Caco-2 (cell line): ENCODE data around the gene ARID1A. TPM values are rescaled to one million over a fixed set of nuclear protein-coding genes. Genes with fewer than 3 reads are reported as not detected.
"Not testable (repeated sequence)": the region's sequence is repeated elsewhere in the genome, so short reads cannot be mapped to it uniquely, and the experiment has no call there.

Source experiments
- Bru-seq: library from RNA; stranded (reverse); fragments of 400-500 nt; gene quantifications from one replicate; lab custom pipeline; 2021; lab: Mats Ljungman, UMichigan
- BruChase-seq, 2 experiments: library from RNA; stranded (reverse); fragments of 400-500 nt; gene quantifications; one replicate each; lab custom pipeline; 2021; lab: Mats Ljungman, UMichigan
- BruUV-seq: library from RNA; stranded (reverse); fragments of 400-500 nt; replicated peaks from 2 replicates; lab custom pipeline; 2021; lab: Mats Ljungman, UMichigan
- CTCF ChIA-PET: fragments of 300-600 bp; sonication (Branson Sonifier 250); formaldehyde crosslinking; loops from one replicate; lab custom pipeline; 2022; ENCODE audit warnings: antibody characterized with exemption; lab: Charles Lee
- POLR2A ChIA-PET: fragments of 300-600 bp; sonication (Branson Sonifier 250); formaldehyde crosslinking; loops from one replicate; lab custom pipeline; 2022; ENCODE audit warnings: antibody characterized with exemption; lab: Charles Lee
- DNase-seq, 2 experiments: peaks; one replicate each; pipeline versions ENCODE4 v3.0.0 to v3.0.0-alpha.2; 2020 to 2022
- H3K27me3 ChIP-seq: replicated peaks from 2 replicates; pipeline ENCODE4 v1.6.0; 2011; ENCODE audit warnings: low read length; ENCODE audit not compliant: control insufficient read depth, insufficient read depth
- H3K36me3 ChIP-seq: 2 replicates; pipeline ENCODE4 v1.5.1; 2011; ENCODE audit warnings: low read length; ENCODE audit not compliant: control insufficient read depth, insufficient read depth
- H3K4me1 ChIP-seq: fragments of 250-450 bp; sonication (Bioruptor Pico); 2 replicates; pipeline ENCODE4 v1.5.1; 2020; ENCODE audit warnings: mild to moderate bottlenecking
- H3K4me3 ChIP-seq: 2 replicates; pipeline ENCODE4 v1.5.1; 2011; ENCODE audit warnings: low read depth, mild to moderate bottlenecking, control low read depth, low read length
- H3K9me3 ChIP-seq: fragments of 250-450 bp; sonication (Bioruptor Pico); 2 replicates; pipeline ENCODE4 v1.5.1; 2020; ENCODE audit warnings: mild to moderate bottlenecking, moderate library complexity
- H3K27ac Mint-ChIP-seq: one replicate; pipeline ENCODE4 v1.8.0; 2022; ENCODE audit warnings: mixed read lengths; ENCODE audit not compliant: unreplicated experiment
- H3K27me3 Mint-ChIP-seq: one replicate; pipeline ENCODE4 v1.8.0; 2022; ENCODE audit warnings: mixed read lengths; ENCODE audit not compliant: insufficient read depth, unreplicated experiment
- H3K36me3 Mint-ChIP-seq: one replicate; pipeline ENCODE4 v1.8.0; 2022; ENCODE audit warnings: mild to moderate bottlenecking, mixed read lengths; ENCODE audit not compliant: insufficient read depth, unreplicated experiment
- H3K4me1 Mint-ChIP-seq: one replicate; pipeline ENCODE4 v1.8.0; 2022; ENCODE audit warnings: low read depth, mixed read lengths; ENCODE audit not compliant: unreplicated experiment
- H3K4me3 Mint-ChIP-seq: one replicate; pipeline ENCODE4 v1.8.0; 2022; ENCODE audit warnings: mild to moderate bottlenecking, moderate library complexity, mixed read lengths; ENCODE audit not compliant: unreplicated experiment
- H3K9me3 Mint-ChIP-seq: one replicate; pipeline ENCODE4 v1.8.0; 2022; ENCODE audit warnings: mixed read lengths; ENCODE audit not compliant: unreplicated experiment
- intact Hi-C: fragments of 100-400 bp; cut with micrococcal nuclease; formaldehyde crosslinking; loops from one replicate; pipeline ENCODE4 v1.10.0; 2022; ENCODE audit not compliant: unreplicated experiment
- long read RNA-seq: library from polyadenylated mRNA; stranded (forward); transcript quantifications from one replicate; pipeline ENCODE4 v2.0.0, GENCODE V29; 2022
- total RNA-seq: library from RNA; stranded (reverse); gene quantifications from 2 replicates; pipeline ENCODE4 v1.2.3, GENCODE V29; 2022
- TF ChIP-seq, protein P1 (sequence below), 2 experiments: fragments of 200-600 bp in 1 of 2; IDR thresholded peaks; 1 replicate in 1 of 2; 2 replicates in 1 of 2; pipeline versions ENCODE4 v1.5.1 to v1.8.0; 2011 to 2022; ENCODE audit warnings: antibody characterized with exemption in 1 of 2, control low read depth in 1 of 2, inconsistent platforms in 1 of 2, low read depth in 1 of 2, low read length in 1 of 2, mild to moderate bottlenecking in 1 of 2, moderate library complexity in 1 of 2; ENCODE audit not compliant: insufficient read depth in 1 of 2, severe bottlenecking in 1 of 2, unreplicated experiment in 1 of 2

ARID1A gene
- total RNA-seq (66.5 and 73.3 TPM in 2 replicates), Bru-seq, nascent RNA (percentile 91 among the genes with signal in this experiment), BruChase-seq, experiment 1, labeled RNA remaining after a 2-hour chase (percentile 92 among the genes with signal in this experiment), BruChase-seq, experiment 2, labeled RNA remaining after a 6-hour chase (percentile 88 among the genes with signal in this experiment)
- long read RNA-seq, full-length matches to known transcripts = 49 of 84 reads
- long read RNA-seq, partial matches to known transcripts = 29 of 84 reads
- long read RNA-seq, other reads (novel, unspliced or antisense) = 6 of 84 reads

DNA sequence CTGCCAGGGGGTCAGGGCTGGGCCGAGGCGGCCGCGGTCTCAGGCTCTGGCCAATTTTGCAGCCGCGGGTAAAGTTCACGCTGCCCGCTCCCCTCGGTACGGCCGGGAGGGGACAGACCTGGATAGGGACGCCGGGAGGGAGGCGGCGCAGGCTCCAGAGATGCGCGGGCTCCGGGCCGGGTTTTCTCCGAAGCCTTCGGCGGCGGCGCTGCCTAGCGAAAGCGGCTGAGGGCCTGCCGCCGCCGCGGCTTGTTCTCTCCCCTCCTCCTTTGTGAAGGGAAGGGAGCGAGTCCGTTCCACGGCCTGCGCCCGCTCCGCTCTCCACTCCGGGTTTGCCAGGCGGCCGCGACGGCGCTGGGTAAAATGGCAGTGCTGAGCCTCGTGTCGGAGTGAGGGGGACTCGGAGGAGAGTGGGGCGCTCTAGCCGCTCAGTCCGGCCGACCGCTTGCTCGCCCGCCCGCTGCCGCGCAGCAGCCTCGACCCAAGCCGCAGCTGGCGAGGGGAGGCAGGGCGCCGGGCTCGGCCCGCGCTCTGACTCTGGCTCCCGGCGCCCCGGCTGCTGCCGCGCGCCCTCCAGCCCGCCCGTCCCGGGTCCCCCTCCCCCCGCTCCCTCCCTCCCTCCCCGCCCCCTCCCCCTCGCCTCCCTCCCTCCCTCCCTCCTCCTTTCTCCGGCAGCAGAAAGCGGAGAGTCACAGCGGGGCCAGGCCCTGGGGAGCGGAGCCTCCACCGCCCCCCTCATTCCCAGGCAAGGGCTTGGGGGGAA lies at the start of gene ARID1A:
Gene ARID1A, plus strand, starts transcription at position 660 of the 763 bp plus-strand sequence. CDS start 389 bp downstream, outside the sequence.
- Mint-ChIP-seq H3K27ac (peak within 1 kb of the TSS; percentile 97), H3K27me3 (no peaks in the 10 kb centered on the region), H3K9me3 (no peaks in the 10 kb centered on the region), H3K36me3 (peaks cover 35% of the 10 kb centered on the region), H3K4me3 (no peak within 1 kb of the TSS), H3K4me1 (peaks cover 17% of the 10 kb centered on the region)
- POLR2A ChIA-PET = no interaction called here
- no TSS peak for BruUV-seq
- TF ChIP-seq, protein P1, sequence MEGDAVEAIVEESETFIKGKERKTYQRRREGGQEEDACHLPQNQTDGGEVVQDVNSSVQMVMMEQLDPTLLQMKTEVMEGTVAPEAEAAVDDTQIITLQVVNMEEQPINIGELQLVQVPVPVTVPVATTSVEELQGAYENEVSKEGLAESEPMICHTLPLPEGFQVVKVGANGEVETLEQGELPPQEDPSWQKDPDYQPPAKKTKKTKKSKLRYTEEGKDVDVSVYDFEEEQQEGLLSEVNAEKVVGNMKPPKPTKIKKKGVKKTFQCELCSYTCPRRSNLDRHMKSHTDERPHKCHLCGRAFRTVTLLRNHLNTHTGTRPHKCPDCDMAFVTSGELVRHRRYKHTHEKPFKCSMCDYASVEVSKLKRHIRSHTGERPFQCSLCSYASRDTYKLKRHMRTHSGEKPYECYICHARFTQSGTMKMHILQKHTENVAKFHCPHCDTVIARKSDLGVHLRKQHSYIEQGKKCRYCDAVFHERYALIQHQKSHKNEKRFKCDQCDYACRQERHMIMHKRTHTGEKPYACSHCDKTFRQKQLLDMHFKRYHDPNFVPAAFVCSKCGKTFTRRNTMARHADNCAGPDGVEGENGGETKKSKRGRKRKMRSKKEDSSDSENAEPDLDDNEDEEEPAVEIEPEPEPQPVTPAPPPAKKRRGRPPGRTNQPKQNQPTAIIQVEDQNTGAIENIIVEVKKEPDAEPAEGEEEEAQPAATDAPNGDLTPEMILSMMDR (IDR thresholded peaks at IDR 0.05; ENCODE audit: insufficient read depth in 1 of 2, low read depth in 1 of 2, low read length in 1 of 2, severe bottlenecking in 1 of 2, unreplicated experiment in 1 of 2) = peak in 1 of 2 experiments; percentile 25
- no peaks in the 10 kb centered on the region for H3K27me3 ChIP-seq
- peak within 1 kb of the TSS; percentile 73 for H3K4me3 ChIP-seq
- intact Hi-C loops = loop anchor here (5.0 to 10.0 kb wide), 2 partner anchors 169 to 297 kb away; partner anchors contain the start of genes SFN and TRNP1
- peaks cover 41% of the 10 kb centered on the region for H3K4me1 ChIP-seq
- CTCF ChIA-PET = interaction anchor here (1.4 kb wide), 1 partner anchor 93 kb away, joined by 3 read pairs; the partner anchor contains the start of gene PIGV
- peak; percentile 95 to 96 for DNase-seq
- H3K36me3 ChIP-seq = no peaks in the 10 kb centered on the region
- H3K9me3 ChIP-seq = no peaks in the 10 kb centered on the region

DNA sequence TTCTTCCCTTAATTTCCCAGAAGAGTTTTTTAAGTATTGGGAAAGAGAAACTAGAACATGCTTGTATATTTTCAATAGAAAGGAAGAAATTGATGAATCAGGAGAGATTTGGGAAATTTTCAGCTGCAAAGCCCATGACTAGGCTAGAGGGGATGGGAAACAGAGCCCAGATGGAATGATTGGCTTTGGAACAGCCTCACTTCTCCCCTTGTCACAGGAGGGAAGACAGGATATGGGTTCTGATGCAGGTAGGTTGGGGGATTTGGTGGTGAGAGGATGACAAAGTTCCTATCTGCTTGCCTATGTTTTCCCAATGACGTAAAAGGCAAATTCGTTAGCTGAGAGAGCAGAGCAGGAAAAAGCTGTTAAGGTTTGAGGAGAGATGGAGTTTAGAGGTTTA lies 31.0 kb upstream of the ARID1A start:
- ChIA-PET CTCF (no interaction called here), POLR2A (no interaction called here)
- Mint-ChIP-seq H3K36me3 (no peaks in the 10 kb centered on the region), H3K27me3 (no peaks in the 10 kb centered on the region), H3K9me3 (no peaks in the 10 kb centered on the region), H3K27ac (no peak overlapping the region), H3K4me3 (no peak overlapping the region), H3K4me1 (no peaks in the 10 kb centered on the region)
- H3K4me3 ChIP-seq = no peak overlapping the region
- no peaks in the 10 kb centered on the region for H3K36me3 ChIP-seq
- intact Hi-C loops = no loop called here
- TF ChIP-seq, protein P1 (IDR thresholded peaks at IDR 0.05; ENCODE audit: insufficient read depth in 1 of 2, low read depth in 1 of 2, low read length in 1 of 2, severe bottlenecking in 1 of 2, unreplicated experiment in 1 of 2) = no peak
- DNase-seq = no peak
- no TSS peak for BruUV-seq
- H3K27me3 ChIP-seq = no peaks in the 10 kb centered on the region
- H3K9me3 ChIP-seq = no peaks in the 10 kb centered on the region
- H3K4me1 ChIP-seq = no peaks in the 10 kb centered on the region

DNA sequence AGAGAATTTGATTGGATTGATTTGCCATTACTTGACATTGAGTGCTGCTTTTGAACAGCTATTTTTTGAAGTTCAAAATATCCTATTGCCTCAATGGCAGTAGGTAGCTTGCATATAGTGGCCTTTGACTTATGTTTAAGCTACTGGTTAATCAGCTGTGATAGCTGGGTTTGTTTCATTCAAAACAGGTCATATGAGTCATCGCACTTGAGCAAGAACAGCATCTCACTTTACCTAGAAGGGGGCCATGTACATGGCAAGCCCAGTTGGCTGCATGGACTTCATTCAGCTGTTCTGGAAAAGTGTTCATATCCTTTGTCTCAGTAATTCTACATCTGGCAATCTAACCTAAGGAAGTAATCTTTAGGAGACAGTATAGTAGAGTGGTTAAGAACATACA lies 29.0 kb upstream of the ARID1A start:
- no TSS peak for BruUV-seq
- intact Hi-C loops = no loop called here
- Histone ChIP-seq H3K4me3 (no peak overlapping the region), H3K4me1 (no peaks in the 10 kb centered on the region), H3K9me3 (no peaks in the 10 kb centered on the region), H3K36me3 (no peaks in the 10 kb centered on the region), H3K27me3 (no peaks in the 10 kb centered on the region)
- CTCF ChIA-PET = no interaction called here
- Mint-ChIP-seq H3K27ac (no peak overlapping the region), H3K36me3 (no peaks in the 10 kb centered on the region), H3K4me3 (no peak overlapping the region), H3K4me1 (no peaks in the 10 kb centered on the region), H3K9me3 (no peaks in the 10 kb centered on the region), H3K27me3 (no peaks in the 10 kb centered on the region)
- TF ChIP-seq, protein P1 (IDR thresholded peaks at IDR 0.05; ENCODE audit: insufficient read depth in 1 of 2, low read depth in 1 of 2, low read length in 1 of 2, severe bottlenecking in 1 of 2, unreplicated experiment in 1 of 2) = no peak
- POLR2A ChIA-PET = no interaction called here
- no peak for DNase-seq

DNA sequence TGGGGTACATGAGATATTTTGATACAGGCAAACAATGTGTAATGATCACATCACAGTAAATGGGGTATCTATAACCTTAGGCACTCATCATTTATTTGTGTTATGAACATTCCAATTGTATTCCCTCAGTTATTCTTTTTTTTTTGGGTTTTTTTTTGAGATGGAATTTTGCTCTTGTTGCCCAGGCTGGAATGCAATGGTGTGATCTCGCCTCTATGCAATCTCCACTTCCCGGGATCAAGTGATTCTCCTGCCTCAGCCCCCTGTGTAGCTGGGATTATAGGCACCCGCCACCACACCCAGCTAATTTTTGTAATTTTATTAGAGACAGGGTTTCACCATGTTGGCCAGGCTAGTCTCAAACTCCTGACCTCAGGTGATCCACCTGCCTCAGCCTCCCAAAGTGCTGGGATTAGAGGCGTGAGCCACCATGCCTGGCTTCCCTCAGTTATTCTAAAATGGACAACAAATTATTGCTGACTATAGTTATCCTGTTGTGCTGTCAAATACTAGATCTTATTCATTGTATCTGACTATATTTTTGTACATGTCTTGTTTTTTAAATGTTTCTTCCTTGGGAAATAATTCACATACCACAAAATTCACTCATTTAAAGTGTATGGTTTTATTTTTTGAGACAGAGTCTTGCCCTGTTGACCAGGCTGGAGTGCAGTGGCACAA lies 27.6 kb upstream of the ARID1A start:
- BruUV-seq, H3K27ac Mint-ChIP-seq, H3K4me1 ChIP-seq, DNase-seq, H3K9me3 ChIP-seq, CTCF ChIA-PET, POLR2A ChIA-PET, H3K4me3 Mint-ChIP-seq, H3K9me3 Mint-ChIP-seq, H3K4me3 ChIP-seq, intact Hi-C loops, H3K4me1 Mint-ChIP-seq, H3K36me3 ChIP-seq, H3K36me3 Mint-ChIP-seq, H3K27me3 ChIP-seq, H3K27me3 Mint-ChIP-seq: not testable (repeated sequence)
